Upper lobe of right lung (tissue), 1 donor: ENCODE data around the gene FMNL2. TPM values are rescaled to one million over a fixed set of nuclear protein-coding genes. Genes with fewer than 3 reads are reported as not detected.

Source experiments
- ATAC-seq: fragments of 200-7000 bp; cut with Tn5 transposase; one replicate; pipeline ENCODE4 v1.9.1; 2020; ENCODE audit warnings: mild to moderate bottlenecking, moderate library complexity
- DNase-seq: peaks from one replicate; pipeline ENCODE4 v3.0.0-alpha.2; 2020
- H3K27ac ChIP-seq: fragments of 200-600 bp; one replicate; pipeline ENCODE4 v1.8.0; 2022
- H3K27me3 ChIP-seq: fragments of 200-600 bp; one replicate; pipeline ENCODE4 v1.8.0; 2022; ENCODE audit warnings: mild to moderate bottlenecking
- H3K36me3 ChIP-seq: fragments of 200-600 bp; one replicate; pipeline ENCODE4 v1.8.0; 2022
- H3K4me1 ChIP-seq: fragments of 200-600 bp; one replicate; pipeline ENCODE4 v1.8.0; 2022
- H3K4me3 ChIP-seq: fragments of 200-600 bp; one replicate; pipeline ENCODE4 v1.8.0; 2022; ENCODE audit warnings: mild to moderate bottlenecking
- H3K9me3 ChIP-seq: fragments of 200-600 bp; one replicate; pipeline ENCODE4 v1.8.0; 2022
- intact Hi-C: fragments of 100-400 bp; cut with DNase I; formaldehyde crosslinking; loops from one replicate; pipeline ENCODE4 v1.11.0; 2022
- total RNA-seq: library from RNA; stranded (reverse); fragmentation: NEBNext Ultra II Directional; extraction: Animal tissue kit (Norgen Biotek cat#: 25700); gene quantifications from one replicate; pipeline ENCODE4 v1.2.1, GENCODE V29; 2021
- TF ChIP-seq, protein P1 (sequence below): fragments of 200-600 bp; IDR thresholded peaks from one replicate; pipeline ENCODE4 v1.8.0; 2022; ENCODE audit warnings: antibody characterized with exemption
- donor health status: DM: no; HTN: yes; CAD: no; lungs with severe emphysema.

Gene FMNL2
- total RNA-seq, 1 donor from 2014 or later: 69.5 TPM

DNA sequence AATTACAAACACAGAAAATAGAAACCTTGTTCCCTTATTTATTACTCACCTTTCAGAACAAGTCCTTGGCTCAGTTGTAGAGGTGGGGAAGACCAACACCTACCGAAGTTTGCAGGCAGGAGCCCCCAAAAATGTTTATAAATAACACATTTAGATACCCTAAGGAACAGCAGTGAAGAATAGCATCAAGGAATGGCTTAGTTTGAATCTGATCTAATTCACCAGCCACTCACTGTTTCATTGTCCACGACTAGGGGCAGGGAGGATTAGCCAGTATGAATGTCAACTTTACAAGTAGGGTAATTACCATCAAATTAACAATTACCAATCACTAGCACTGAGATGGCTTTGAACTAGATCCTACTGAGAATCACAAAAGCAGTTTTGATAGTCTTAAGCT, 316.9 kb downstream of the FMNL2 start:
- no peak for DNase-seq
- Histone ChIP-seq H3K27ac (no peak overlapping the region), H3K4me3 (no peak overlapping the region), H3K9me3 (no peaks in the 10 kb centered on the region), H3K27me3 (no peaks in the 10 kb centered on the region), H3K4me1 (peaks cover 13% of the 10 kb centered on the region), H3K36me3 (peaks cover 75% of the 10 kb centered on the region)
- intact Hi-C loops: no loop called here
- TF ChIP-seq, protein P1, sequence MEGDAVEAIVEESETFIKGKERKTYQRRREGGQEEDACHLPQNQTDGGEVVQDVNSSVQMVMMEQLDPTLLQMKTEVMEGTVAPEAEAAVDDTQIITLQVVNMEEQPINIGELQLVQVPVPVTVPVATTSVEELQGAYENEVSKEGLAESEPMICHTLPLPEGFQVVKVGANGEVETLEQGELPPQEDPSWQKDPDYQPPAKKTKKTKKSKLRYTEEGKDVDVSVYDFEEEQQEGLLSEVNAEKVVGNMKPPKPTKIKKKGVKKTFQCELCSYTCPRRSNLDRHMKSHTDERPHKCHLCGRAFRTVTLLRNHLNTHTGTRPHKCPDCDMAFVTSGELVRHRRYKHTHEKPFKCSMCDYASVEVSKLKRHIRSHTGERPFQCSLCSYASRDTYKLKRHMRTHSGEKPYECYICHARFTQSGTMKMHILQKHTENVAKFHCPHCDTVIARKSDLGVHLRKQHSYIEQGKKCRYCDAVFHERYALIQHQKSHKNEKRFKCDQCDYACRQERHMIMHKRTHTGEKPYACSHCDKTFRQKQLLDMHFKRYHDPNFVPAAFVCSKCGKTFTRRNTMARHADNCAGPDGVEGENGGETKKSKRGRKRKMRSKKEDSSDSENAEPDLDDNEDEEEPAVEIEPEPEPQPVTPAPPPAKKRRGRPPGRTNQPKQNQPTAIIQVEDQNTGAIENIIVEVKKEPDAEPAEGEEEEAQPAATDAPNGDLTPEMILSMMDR: no peak
- ATAC-seq: no peak

DNA sequence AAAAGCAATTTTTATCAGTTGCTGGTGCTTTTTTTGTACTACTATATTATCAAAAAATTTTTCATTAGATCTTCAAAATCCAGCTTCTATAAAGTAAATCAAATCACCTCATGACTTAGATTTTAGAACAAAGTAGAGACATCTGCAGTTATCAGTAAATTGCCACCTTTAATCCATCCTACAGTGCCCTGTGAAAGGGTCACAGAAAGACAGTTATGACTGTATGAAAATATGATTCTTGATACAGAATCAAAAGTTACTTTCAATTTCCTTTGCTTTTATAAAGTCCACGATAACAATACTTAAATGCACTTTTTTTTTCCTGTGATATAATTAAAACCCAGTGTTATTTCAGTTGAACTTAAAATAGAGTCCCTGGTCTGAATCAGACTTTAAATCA, 320.9 kb downstream of the FMNL2 start:
- Histone ChIP-seq H3K9me3 (no peaks in the 10 kb centered on the region), H3K27me3 (no peaks in the 10 kb centered on the region), H3K36me3 (peaks cover 85% of the 10 kb centered on the region), H3K4me3 (no peak overlapping the region), H3K27ac (no peak overlapping the region), H3K4me1 (no peaks in the 10 kb centered on the region)
- TF ChIP-seq, protein P1: no peak
- ATAC-seq: no peak
- intact Hi-C loops: no loop called here
- no peak for DNase-seq

DNA sequence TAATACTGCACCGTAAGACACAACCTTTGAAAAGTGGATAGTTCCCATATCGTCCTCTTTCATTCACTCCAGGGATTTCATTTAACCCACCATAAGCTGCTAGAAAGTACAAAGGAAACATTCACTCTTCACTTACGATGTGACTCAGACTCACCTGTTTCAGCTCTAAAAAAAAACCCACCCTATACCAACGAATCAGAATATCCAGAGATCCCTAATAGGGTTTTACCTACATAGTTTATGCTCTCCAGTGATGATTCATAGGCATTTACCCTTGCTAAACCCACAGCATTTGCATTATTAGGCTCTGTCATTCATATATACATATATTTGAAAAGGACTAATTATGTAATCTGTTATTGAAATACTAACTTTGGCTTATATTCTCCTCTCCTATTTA, 322.1 kb downstream of the FMNL2 start:
- Histone ChIP-seq H3K4me3 (no peak overlapping the region), H3K36me3 (peaks cover 87% of the 10 kb centered on the region), H3K9me3 (no peaks in the 10 kb centered on the region), H3K27me3 (no peaks in the 10 kb centered on the region), H3K27ac (no peak overlapping the region), H3K4me1 (no peaks in the 10 kb centered on the region)
- intact Hi-C loops: no loop called here
- ATAC-seq: no peak
- TF ChIP-seq, protein P1: no peak
- DNase-seq: no peak

DNA sequence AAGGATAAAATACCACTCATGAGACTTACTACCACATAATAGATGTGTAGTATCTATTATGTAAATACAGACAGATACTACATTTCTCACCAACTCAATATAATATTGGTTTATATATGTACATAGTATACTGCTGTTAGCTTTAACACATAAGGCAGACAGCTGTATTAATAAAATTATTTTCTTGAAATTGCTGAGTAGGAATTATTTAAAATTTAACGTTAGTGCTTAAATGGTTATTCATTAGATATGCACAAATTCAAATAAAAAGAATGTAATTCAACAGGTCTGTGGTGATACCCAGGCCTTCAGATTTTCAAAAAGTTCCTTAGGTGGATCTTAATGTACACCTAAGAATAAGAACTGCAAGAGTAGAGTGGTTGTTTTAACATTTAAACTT, 323.2 kb downstream of the FMNL2 start:
- Histone ChIP-seq H3K4me1 (no peaks in the 10 kb centered on the region), H3K4me3 (no peak overlapping the region), H3K27me3 (no peaks in the 10 kb centered on the region), H3K36me3 (peaks cover 93% of the 10 kb centered on the region), H3K27ac (no peak overlapping the region), H3K9me3 (no peaks in the 10 kb centered on the region)
- ATAC-seq (no peak), DNase-seq (no peak)
- TF ChIP-seq, protein P1: no peak
- intact Hi-C loops: no loop called here

DNA sequence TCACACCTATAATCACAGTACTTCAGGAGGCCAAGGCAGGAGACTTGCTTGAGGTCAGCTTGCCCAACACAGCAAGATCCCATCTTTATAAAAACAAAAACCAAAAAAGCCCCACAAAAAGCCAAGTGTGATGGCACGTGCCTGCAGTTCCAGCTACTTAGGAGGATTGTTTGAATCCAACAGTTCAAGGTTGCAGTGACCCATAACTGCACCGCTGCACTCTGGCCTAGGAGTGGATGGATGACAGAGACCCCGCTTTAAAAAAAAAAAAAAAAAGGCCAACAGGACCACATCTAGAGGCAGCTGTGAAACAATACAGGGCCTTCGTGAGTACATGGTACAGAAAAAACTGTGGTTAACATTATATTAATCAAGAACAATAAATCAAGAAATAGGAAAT, 326.1 kb downstream of the FMNL2 start:
- Histone ChIP-seq H3K9me3 (no peaks in the 10 kb centered on the region), H3K4me1 (no peaks in the 10 kb centered on the region), H3K36me3 (peaks cover 97% of the 10 kb centered on the region), H3K27me3 (no peaks in the 10 kb centered on the region), H3K4me3 (no peak overlapping the region), H3K27ac (no peak overlapping the region)
- TF ChIP-seq, protein P1: no peak
- ATAC-seq (no peak), DNase-seq (no peak)
- intact Hi-C loops: no loop called here

DNA sequence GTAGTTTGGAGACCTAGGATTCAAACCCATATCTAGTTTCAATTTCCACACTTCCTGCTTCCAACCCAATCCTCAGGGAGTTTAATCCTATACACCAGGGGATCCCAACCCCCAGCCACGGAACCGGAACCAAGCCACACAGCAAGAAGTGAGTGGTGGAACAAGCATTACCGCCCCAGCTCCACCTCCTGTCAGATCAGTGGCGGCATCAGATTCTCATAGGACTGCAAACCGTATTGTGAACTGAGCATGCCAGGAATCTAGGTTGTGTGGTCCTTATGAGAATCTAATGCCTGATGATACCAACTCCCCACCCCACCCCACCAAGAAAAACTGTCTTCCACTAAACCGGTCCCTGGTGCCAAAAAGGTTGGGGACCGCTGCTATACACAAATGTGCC, 329.8 kb downstream of the FMNL2 start:
- Histone ChIP-seq H3K27me3 (no peaks in the 10 kb centered on the region), H3K4me1 (no peaks in the 10 kb centered on the region), H3K9me3 (no peaks in the 10 kb centered on the region), H3K27ac (no peak overlapping the region), H3K36me3 (peaks cover 98% of the 10 kb centered on the region), H3K4me3 (no peak overlapping the region)
- ATAC-seq (no peak), DNase-seq (no peak)
- TF ChIP-seq, protein P1: no peak
- intact Hi-C loops: no loop called here
